ENCODE data around the gene PARP15.
A peak's percentile ranks its signal among the peaks of the same experiment; 100 is the strongest.

The PARP15 gene

DNA sequence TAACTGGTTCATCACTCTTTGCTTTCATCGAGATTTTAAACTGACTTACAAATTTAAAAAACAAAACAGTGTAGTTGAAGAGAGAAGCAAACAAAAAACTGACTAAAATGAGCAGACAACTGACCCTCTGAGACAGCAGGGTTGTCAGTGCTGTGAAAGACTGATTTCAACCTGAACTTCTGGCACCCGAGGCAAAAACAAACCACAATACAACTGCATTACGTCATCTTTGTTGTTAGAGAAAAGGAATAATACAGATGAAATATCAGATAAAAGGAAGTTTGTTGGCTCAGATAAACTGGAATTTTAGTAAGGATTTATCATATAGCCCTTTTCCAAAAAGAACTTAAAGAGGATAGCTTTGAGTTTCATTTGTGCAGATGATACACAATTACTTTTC is 51.1 kb downstream of the PARP15 start:
- Histone ChIP-seq H3K4me3 (ENCODE audit: severe bottlenecking) (no peak overlapping the region), H3K4me1 (ENCODE audit: insufficient read depth, poor library complexity, severe bottlenecking) (no peaks in the 10 kb centered on the region), H3K9me3 (ENCODE audit: severe bottlenecking) (no peaks in the 10 kb centered on the region), H3K27ac (ENCODE audit: poor library complexity, severe bottlenecking) (no peak overlapping the region), H3K27me3 (ENCODE audit: insufficient read depth, poor library complexity, severe bottlenecking) (no peaks in the 10 kb centered on the region), H3K36me3 (ENCODE audit: low read depth) (no peaks in the 10 kb centered on the region)
- TF ChIP-seq, protein P1, sequence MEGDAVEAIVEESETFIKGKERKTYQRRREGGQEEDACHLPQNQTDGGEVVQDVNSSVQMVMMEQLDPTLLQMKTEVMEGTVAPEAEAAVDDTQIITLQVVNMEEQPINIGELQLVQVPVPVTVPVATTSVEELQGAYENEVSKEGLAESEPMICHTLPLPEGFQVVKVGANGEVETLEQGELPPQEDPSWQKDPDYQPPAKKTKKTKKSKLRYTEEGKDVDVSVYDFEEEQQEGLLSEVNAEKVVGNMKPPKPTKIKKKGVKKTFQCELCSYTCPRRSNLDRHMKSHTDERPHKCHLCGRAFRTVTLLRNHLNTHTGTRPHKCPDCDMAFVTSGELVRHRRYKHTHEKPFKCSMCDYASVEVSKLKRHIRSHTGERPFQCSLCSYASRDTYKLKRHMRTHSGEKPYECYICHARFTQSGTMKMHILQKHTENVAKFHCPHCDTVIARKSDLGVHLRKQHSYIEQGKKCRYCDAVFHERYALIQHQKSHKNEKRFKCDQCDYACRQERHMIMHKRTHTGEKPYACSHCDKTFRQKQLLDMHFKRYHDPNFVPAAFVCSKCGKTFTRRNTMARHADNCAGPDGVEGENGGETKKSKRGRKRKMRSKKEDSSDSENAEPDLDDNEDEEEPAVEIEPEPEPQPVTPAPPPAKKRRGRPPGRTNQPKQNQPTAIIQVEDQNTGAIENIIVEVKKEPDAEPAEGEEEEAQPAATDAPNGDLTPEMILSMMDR (IDR thresholded peaks at IDR 0.05; ENCODE audit: poor library complexity, severe bottlenecking), result no peak
- DNase-seq (ENCODE audit: low spot score) (no peak), ATAC-seq (ENCODE audit: low read depth) (peak; percentile 44; the same call in 2 of the 3 replicates)

DNA sequence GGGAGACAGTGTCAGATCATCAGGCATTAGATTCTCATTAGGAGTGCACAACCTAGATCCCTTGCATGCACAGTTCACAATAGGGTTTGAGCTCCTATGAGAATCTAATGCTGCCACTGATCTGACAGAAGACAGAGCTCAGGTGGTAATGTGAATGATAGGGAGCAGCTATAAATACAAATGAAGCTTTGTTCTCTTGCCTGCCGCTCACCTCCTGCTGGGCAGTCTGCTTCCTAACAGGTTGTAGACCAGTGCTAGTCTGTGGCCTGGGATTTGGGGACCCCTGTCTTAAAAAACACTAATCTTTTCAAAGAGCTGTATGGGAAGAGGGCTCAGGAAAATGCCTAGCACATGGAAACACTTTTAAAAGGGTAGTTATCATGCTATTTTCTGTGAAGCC is 52.3 kb downstream of the PARP15 start:
- H3K9me3 ChIP-seq (ENCODE audit: severe bottlenecking), result no peaks in the 10 kb centered on the region
- TF ChIP-seq, protein P1 (IDR thresholded peaks at IDR 0.05; ENCODE audit: poor library complexity, severe bottlenecking), result no peak
- H3K27me3 ChIP-seq (ENCODE audit: insufficient read depth, poor library complexity, severe bottlenecking), result no peaks in the 10 kb centered on the region
- no peaks in the 10 kb centered on the region for H3K4me1 ChIP-seq (ENCODE audit: insufficient read depth, poor library complexity, severe bottlenecking)
- H3K36me3 ChIP-seq (ENCODE audit: low read depth), result no peaks in the 10 kb centered on the region
- H3K27ac ChIP-seq (ENCODE audit: poor library complexity, severe bottlenecking), result no peak overlapping the region
- DNase-seq (ENCODE audit: low spot score) (no peak), ATAC-seq (ENCODE audit: low read depth) (no peak)
- no peak overlapping the region for H3K4me3 ChIP-seq (ENCODE audit: severe bottlenecking)

DNA sequence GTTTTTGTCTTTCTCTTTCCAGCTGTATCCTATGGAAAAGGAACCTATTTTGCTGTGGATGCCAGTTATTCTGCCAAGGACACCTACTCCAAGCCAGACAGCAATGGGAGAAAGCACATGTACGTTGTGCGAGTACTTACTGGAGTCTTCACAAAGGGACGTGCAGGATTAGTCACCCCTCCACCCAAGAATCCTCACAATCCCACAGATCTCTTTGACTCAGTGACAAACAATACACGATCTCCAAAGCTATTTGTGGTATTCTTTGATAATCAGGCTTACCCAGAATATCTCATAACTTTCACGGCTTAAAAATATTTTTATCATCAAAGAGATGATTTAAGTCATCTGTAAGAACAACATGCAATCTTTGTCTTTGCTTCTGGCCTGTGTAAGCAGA is 58.3 kb downstream of the PARP15 start:
- Histone ChIP-seq H3K27ac (ENCODE audit: poor library complexity, severe bottlenecking) (peak overlapping the region; percentile 24), H3K36me3 (ENCODE audit: low read depth) (no peaks in the 10 kb centered on the region), H3K4me1 (ENCODE audit: insufficient read depth, poor library complexity, severe bottlenecking) (peaks cover 6% of the 10 kb centered on the region), H3K4me3 (ENCODE audit: severe bottlenecking) (no peak overlapping the region), H3K27me3 (ENCODE audit: insufficient read depth, poor library complexity, severe bottlenecking) (no peaks in the 10 kb centered on the region), H3K9me3 (ENCODE audit: severe bottlenecking) (no peaks in the 10 kb centered on the region)
- TF ChIP-seq, protein P1 (IDR thresholded peaks at IDR 0.05; ENCODE audit: poor library complexity, severe bottlenecking), result no peak
- ATAC-seq (ENCODE audit: low read depth) (peak; percentile 67), DNase-seq (ENCODE audit: low spot score) (no peak)

DNA sequence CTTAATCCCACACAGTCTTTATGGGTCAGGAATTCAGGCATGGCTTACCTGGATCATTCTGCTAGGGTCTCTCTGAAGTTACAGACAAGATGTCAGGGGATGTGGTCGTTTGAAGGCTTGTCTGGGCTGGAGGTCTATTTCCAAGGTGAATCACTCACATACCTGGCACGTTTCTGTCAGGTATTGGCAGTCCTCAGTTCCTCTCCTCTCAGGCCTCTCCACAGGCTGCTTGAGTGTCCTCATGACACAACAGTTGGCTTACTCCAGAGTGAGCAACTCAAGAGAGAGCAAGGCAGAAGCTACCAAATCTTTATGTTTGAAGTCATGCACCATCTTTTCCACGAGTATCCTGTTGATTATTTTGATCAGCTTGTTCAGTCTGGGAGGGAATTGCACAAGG is 59.2 kb downstream of the PARP15 start:
- no peaks in the 10 kb centered on the region for H3K36me3 ChIP-seq (ENCODE audit: low read depth)
- H3K27me3 ChIP-seq (ENCODE audit: insufficient read depth, poor library complexity, severe bottlenecking), result no peaks in the 10 kb centered on the region
- peaks cover 6% of the 10 kb centered on the region for H3K4me1 ChIP-seq (ENCODE audit: insufficient read depth, poor library complexity, severe bottlenecking)
- TF ChIP-seq, protein P1 (IDR thresholded peaks at IDR 0.05; ENCODE audit: poor library complexity, severe bottlenecking), result no peak
- peak overlapping the region; percentile 24 for H3K27ac ChIP-seq (ENCODE audit: poor library complexity, severe bottlenecking)
- H3K4me3 ChIP-seq (ENCODE audit: severe bottlenecking), result no peak overlapping the region
- no peaks in the 10 kb centered on the region for H3K9me3 ChIP-seq (ENCODE audit: severe bottlenecking)
- no peak for DNase-seq (ENCODE audit: low spot score)
- ATAC-seq (ENCODE audit: low read depth), result peak; percentile 89

DNA sequence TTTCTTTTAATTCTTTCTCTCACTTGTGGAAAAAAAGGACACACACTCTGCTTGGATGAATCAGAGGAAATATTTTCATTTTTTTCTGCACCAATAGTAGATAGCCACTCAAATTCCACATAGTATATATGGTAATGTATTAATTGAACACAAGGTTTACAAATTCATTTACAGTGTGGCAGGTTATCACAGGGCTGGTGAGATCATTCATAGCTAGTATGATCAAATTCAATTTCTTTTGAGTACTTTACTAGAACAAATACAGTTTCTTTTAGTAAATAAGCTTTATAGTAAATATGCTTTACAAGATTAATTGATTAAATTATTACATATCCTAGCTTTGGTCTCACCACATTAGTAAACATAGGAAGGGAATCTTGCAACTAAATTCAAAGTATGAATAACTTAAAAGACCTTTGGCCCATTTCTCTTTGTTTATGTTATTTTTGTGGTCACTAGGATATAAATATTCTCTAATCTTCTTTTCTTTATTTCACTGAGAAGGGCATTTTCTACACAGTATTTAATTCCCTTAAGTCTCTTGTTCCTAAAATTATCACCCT is 63.1 kb downstream of the PARP15 start:
- H3K36me3 ChIP-seq (ENCODE audit: low read depth), result no peaks in the 10 kb centered on the region
- TF ChIP-seq, protein P1 (IDR thresholded peaks at IDR 0.05; ENCODE audit: poor library complexity, severe bottlenecking), result no peak
- DNase-seq (ENCODE audit: low spot score) (no peak), ATAC-seq (ENCODE audit: low read depth) (no peak)
- H3K27ac ChIP-seq (ENCODE audit: poor library complexity, severe bottlenecking), result no peak overlapping the region
- H3K4me3 ChIP-seq (ENCODE audit: severe bottlenecking), result no peak overlapping the region
- peaks cover 6% of the 10 kb centered on the region for H3K4me1 ChIP-seq (ENCODE audit: insufficient read depth, poor library complexity, severe bottlenecking)
- H3K9me3 ChIP-seq (ENCODE audit: severe bottlenecking), result no peaks in the 10 kb centered on the region
- H3K27me3 ChIP-seq (ENCODE audit: insufficient read depth, poor library complexity, severe bottlenecking), result no peaks in the 10 kb centered on the region

All from RWPE2 (cell line).